ENCODE measurements around the gene EXOSC5. TPM values are rescaled to one million over a fixed set of nuclear protein-coding genes. Genes with fewer than 3 reads are reported as not detected.

The EXOSC5 gene
- total and polyA plus RNA-seq, 2 of the 13 experiments (the other 11 are each of a cell fraction or from before 2014, with no cell fraction given): 24.1 to 26.5 TPM

DNA sequence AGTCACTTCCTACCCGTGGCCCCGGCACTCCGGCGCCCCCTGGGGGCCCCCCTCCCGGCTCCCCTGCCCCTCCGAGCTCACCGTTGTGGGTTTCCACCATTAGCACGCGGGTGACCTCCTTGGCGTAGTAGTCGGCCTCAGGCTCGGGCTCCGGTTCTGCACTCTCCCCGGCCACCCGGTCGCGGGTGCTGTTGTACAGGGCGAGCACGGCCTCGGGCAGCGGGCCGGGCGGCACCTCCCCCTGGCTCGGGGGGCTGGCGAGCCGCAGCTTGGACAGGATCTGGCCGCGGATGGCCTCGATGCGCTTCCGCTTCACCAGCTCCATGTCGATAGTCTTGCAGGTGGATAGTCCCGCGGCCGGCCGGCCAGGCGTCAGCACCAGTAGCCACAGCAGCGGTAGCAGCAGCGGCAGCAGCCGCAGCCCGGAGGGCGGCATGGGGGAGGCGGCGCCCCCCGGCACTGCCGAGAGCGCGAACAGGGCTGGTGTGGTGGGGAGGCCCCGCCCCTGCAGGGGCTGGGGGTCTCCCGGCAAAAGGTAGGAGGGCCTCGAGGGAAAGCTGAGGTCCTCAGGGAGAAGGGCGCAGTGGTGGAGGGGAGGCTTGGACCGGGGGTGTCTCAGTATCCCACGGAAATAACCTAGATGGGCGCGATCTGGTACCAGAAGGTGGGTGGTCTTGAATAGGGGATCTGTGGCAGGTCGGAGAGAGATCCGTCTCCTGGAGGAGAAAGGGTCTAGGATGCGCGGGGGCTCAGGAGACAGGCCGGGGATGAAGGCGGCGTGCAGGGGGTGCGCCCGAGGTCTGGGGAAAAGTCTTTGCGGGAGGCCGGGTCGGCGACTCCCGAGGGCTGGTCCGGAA, 44.3 kb downstream of the EXOSC5 start (continued):
- TF ChIP-seq, protein P1, sequence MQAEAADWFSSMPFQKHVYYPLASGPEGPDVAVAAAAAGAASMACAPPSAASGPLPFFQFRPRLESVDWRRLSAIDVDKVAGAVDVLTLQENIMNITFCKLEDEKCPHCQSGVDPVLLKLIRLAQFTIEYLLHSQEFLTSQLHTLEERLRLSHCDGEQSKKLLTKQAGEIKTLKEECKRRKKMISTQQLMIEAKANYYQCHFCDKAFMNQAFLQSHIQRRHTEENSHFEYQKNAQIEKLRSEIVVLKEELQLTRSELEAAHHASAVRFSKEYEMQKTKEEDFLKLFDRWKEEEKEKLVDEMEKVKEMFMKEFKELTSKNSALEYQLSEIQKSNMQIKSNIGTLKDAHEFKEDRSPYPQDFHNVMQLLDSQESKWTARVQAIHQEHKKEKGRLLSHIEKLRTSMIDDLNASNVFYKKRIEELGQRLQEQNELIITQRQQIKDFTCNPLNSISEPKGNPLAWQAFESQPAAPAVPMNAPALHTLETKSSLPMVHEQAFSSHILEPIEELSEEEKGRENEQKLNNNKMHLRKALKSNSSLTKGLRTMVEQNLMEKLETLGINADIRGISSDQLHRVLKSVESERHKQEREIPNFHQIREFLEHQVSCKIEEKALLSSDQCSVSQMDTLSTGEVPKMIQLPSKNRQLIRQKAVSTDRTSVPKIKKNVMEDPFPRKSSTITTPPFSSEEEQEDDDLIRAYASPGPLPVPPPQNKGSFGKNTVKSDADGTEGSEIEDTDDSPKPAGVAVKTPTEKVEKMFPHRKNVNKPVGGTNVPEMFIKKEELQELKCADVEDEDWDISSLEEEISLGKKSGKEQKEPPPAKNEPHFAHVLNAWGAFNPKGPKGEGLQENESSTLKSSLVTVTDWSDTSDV (CRISPR knock-in tag; IDR thresholded peaks at IDR 0.05): no peak
- TF ChIP-seq TP53 (CRISPR knock-in tag; conservative IDR thresholded peaks at IDR 0.05) (no peak), ZNF550 (CRISPR knock-in tag; IDR thresholded peaks at IDR 0.05; ENCODE audit: borderline replicate concordance) (no peak), ZSCAN29 (CRISPR knock-in tag; conservative IDR thresholded peaks at IDR 0.05) (no peak), SPEN (CRISPR knock-in tag; IDR thresholded peaks at IDR 0.05; ENCODE audit: low read depth) (peak; percentile 18; the same call in 1 of the 2 replicates), SAP130 (CRISPR knock-in tag; IDR thresholded peaks at IDR 0.05; ENCODE audit: low read depth) (peak; percentile 61; the same call in 1 of the 2 replicates), ZNF496 (CRISPR knock-in tag; IDR thresholded peaks at IDR 0.05; ENCODE audit: insufficient replicate concordance) (no peak)
- TF ChIP-seq, protein P2, sequence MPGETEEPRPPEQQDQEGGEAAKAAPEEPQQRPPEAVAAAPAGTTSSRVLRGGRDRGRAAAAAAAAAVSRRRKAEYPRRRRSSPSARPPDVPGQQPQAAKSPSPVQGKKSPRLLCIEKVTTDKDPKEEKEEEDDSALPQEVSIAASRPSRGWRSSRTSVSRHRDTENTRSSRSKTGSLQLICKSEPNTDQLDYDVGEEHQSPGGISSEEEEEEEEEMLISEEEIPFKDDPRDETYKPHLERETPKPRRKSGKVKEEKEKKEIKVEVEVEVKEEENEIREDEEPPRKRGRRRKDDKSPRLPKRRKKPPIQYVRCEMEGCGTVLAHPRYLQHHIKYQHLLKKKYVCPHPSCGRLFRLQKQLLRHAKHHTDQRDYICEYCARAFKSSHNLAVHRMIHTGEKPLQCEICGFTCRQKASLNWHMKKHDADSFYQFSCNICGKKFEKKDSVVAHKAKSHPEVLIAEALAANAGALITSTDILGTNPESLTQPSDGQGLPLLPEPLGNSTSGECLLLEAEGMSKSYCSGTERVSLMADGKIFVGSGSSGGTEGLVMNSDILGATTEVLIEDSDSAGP (CRISPR knock-in tag; IDR thresholded peaks at IDR 0.05; ENCODE audit: borderline replicate concordance): peak; percentile 63; the same call in 1 of the 2 replicates
- TF ChIP-seq, protein P3, sequence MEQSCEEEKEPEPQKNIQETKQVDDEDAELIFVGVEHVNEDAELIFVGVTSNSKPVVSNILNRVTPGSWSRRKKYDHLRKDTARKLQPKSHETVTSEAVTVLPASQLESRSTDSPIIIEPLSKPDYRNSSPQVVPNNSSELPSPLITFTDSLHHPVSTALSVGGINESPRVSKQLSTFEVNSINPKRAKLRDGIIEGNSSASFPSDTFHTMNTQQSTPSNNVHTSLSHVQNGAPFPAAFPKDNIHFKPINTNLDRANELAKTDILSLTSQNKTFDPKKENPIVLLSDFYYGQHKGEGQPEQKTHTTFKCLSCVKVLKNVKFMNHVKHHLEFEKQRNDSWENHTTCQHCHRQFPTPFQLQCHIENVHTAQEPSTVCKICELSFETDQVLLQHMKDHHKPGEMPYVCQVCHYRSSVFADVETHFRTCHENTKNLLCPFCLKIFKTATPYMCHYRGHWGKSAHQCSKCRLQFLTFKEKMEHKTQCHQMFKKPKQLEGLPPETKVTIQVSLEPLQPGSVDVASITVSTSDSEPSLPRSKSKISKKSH (CRISPR knock-in tag; IDR thresholded peaks at IDR 0.05; ENCODE audit: borderline replicate concordance): peak; percentile 38; the same call in 1 of the 2 replicates
- TF ChIP-seq, protein P4, sequence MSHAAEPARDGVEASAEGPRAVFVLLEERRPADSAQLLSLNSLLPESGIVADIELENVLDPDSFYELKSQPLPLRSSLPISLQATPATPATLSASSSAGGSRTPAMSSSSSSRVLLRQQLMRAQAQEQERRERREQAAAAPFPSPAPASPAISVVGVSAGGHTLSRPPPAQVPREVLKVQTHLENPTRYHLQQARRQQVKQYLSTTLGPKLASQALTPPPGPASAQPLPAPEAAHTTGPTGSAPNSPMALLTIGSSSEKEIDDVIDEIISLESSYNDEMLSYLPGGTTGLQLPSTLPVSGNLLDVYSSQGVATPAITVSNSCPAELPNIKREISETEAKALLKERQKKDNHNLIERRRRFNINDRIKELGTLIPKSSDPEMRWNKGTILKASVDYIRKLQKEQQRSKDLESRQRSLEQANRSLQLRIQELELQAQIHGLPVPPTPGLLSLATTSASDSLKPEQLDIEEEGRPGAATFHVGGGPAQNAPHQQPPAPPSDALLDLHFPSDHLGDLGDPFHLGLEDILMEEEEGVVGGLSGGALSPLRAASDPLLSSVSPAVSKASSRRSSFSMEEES (CRISPR knock-in tag; IDR thresholded peaks at IDR 0.05): no peak; the same call in 1 of the 2 replicates
- TF ChIP-seq, protein P5, sequence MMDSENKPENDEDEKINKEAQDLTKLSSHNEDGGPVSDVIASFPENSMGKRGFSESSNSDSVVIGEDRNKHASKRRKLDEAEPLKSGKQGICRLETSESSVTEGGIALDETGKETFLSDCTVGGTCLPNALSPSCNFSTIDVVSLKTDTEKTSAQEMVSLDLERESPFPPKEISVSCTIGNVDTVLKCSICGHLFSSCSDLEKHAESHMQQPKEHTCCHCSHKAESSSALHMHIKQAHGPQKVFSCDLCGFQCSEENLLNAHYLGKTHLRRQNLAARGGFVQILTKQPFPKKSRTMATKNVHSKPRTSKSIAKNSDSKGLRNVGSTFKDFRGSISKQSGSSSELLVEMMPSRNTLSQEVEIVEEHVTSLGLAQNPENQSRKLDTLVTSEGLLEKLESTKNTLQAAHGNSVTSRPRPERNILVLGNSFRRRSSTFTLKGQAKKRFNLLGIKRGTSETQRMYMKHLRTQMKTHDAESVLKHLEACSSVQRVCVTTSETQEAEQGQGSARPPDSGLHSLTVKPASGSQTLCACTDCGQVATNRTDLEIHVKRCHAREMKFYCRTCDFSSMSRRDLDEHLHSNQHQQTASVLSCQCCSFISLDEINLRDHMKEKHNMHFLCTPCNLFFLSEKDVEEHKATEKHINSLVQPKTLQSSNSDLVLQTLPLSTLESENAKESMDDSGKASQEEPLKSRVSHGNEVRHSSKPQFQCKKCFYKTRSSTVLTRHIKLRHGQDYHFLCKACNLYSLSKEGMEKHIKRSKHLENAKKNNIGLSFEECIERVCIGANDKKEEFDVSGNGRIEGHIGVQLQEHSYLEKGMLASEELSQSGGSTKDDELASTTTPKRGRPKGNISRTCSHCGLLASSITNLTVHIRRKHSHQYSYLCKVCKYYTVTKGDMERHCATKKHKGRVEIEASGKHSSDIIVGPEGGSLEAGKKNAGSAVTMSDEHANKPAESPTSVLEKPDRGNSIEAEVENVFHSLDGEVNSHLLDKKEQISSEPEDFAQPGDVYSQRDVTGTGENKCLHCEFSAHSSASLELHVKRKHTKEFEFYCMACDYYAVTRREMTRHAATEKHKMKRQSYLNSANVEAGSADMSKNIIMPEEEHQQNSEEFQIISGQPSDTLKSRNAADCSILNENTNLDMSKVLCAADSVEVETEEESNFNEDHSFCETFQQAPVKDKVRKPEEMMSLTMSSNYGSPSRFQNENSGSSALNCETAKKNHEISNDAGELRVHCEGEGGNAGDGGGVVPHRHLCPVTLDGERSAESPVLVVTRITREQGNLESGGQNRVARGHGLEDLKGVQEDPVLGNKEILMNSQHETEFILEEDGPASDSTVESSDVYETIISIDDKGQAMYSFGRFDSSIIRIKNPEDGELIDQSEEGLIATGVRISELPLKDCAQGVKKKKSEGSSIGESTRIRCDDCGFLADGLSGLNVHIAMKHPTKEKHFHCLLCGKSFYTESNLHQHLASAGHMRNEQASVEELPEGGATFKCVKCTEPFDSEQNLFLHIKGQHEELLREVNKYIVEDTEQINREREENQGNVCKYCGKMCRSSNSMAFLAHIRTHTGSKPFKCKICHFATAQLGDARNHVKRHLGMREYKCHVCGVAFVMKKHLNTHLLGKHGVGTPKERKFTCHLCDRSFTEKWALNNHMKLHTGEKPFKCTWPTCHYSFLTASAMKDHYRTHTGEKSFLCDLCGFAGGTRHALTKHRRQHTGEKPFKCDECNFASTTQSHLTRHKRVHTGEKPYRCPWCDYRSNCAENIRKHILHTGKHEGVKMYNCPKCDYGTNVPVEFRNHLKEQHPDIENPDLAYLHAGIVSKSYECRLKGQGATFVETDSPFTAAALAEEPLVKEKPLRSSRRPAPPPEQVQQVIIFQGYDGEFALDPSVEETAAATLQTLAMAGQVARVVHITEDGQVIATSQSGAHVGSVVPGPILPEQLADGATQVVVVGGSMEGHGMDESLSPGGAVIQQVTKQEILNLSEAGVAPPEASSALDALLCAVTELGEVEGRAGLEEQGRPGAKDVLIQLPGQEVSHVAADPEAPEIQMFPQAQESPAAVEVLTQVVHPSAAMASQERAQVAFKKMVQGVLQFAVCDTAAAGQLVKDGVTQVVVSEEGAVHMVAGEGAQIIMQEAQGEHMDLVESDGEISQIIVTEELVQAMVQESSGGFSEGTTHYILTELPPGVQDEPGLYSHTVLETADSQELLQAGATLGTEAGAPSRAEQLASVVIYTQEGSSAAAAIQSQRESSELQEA (CRISPR knock-in tag; IDR thresholded peaks at IDR 0.05; ENCODE audit: not compliant biosample characterization): no peak
